ENCODE results near the gene PLPP1.

PLPP1 gene

GRCh38 chr5:55481293-55481855 is 53.4 kb downstream of the PLPP1 start:
- in situ Hi-C loops (cut with HindIII; ENCODE audit: low pct_ligation_motif_present, low sequenced_read_pairs): no loop called here
- TF ChIP-seq CTCF (IDR thresholded peaks at IDR 0.05; ENCODE audit: low read depth, low read length, missing control alignments): no peak
- Histone ChIP-seq H3K36me3 (replicated peaks) (no peaks in the 10 kb centered on the region), H3K4me3 (ENCODE audit: low read depth, low read length) (no peak overlapping the region), H3K27ac (peak overlapping the region; percentile 42), H3K27me3 (replicated peaks) (no peaks in the 10 kb centered on the region)
- DNase-seq: no peak

GRCh38 chr5:55480781-55481180 is 54.0 kb downstream of the PLPP1 start:
- in situ Hi-C loops (cut with HindIII; ENCODE audit: low pct_ligation_motif_present, low sequenced_read_pairs): no loop called here
- peak; percentile 26 for DNase-seq
- peak overlapping the region; percentile 42 for H3K27ac ChIP-seq
- no peaks in the 10 kb centered on the region for H3K27me3 ChIP-seq (replicated peaks)
- H3K4me3 ChIP-seq (ENCODE audit: low read depth, low read length): no peak overlapping the region
- H3K36me3 ChIP-seq (replicated peaks): no peaks in the 10 kb centered on the region
- no peak for TF ChIP-seq CTCF (IDR thresholded peaks at IDR 0.05; ENCODE audit: low read depth, low read length, missing control alignments)

- in situ Hi-C loops (cut with HindIII; ENCODE audit: low pct_ligation_motif_present, low sequenced_read_pairs): no loop called here
- no peak for TF ChIP-seq CTCF (IDR thresholded peaks at IDR 0.05; ENCODE audit: low read depth, low read length, missing control alignments)
These were observed 62.1 kb downstream of the PLPP1 start for GRCh38 chr5:55472642-55473041.

GRCh38 chr5:55471468-55471867 is 63.3 kb downstream of the PLPP1 start:
- DNase-seq: no peak
- in situ Hi-C loops (cut with HindIII; ENCODE audit: low pct_ligation_motif_present, low sequenced_read_pairs): no loop called here
- Histone ChIP-seq H3K36me3 (replicated peaks) (no peaks in the 10 kb centered on the region), H3K27ac (no peak overlapping the region), H3K27me3 (replicated peaks) (no peaks in the 10 kb centered on the region), H3K4me3 (ENCODE audit: low read depth, low read length) (no peak overlapping the region)
- no peak for TF ChIP-seq CTCF (IDR thresholded peaks at IDR 0.05; ENCODE audit: low read depth, low read length, missing control alignments)

More at GRCh38 chr5:55472642-55473041, 62.1 kb downstream of the PLPP1 start:
- no peak overlapping the region for H3K4me3 ChIP-seq (ENCODE audit: low read depth, low read length)
- no peak for DNase-seq
- no peaks in the 10 kb centered on the region for H3K27me3 ChIP-seq (replicated peaks)
- H3K36me3 ChIP-seq (replicated peaks): no peaks in the 10 kb centered on the region
- H3K27ac ChIP-seq: no peak overlapping the region

GRCh38 chr5:55470282-55470681 is 64.5 kb downstream of the PLPP1 start:
- Histone ChIP-seq H3K27me3 (replicated peaks) (no peaks in the 10 kb centered on the region), H3K4me3 (ENCODE audit: low read depth, low read length) (no peak overlapping the region), H3K27ac (no peak overlapping the region), H3K36me3 (replicated peaks) (no peaks in the 10 kb centered on the region)
- in situ Hi-C loops (cut with HindIII; ENCODE audit: low pct_ligation_motif_present, low sequenced_read_pairs): no loop called here
- DNase-seq: no peak
- TF ChIP-seq CTCF (IDR thresholded peaks at IDR 0.05; ENCODE audit: low read depth, low read length, missing control alignments): no peak

GRCh38 chr5:55469839-55470238 is 64.9 kb downstream of the PLPP1 start:
- in situ Hi-C loops (cut with HindIII; ENCODE audit: low pct_ligation_motif_present, low sequenced_read_pairs): no loop called here
- H3K36me3 ChIP-seq (replicated peaks): no peaks in the 10 kb centered on the region

More at GRCh38 chr5:55469839-55470238, 64.9 kb downstream of the PLPP1 start:
- H3K27ac ChIP-seq: no peak overlapping the region
- DNase-seq: no peak
- no peak overlapping the region for H3K4me3 ChIP-seq (ENCODE audit: low read depth, low read length)
- TF ChIP-seq CTCF (IDR thresholded peaks at IDR 0.05; ENCODE audit: low read depth, low read length, missing control alignments): no peak
- no peaks in the 10 kb centered on the region for H3K27me3 ChIP-seq (replicated peaks)
